ENCODE data around the gene TMEM116. TPM values are rescaled to one million over a fixed set of nuclear protein-coding genes. Genes with fewer than 3 reads are reported as not detected.
"Not testable (repeated sequence)": the region's sequence is repeated elsewhere in the genome, so short reads cannot be mapped to it uniquely, and the experiment has no call there.

TMEM116 gene
- total and polyA plus RNA-seq, 5 donors = 9.3 to 24.1 (median 17.1) TPM

DNA sequence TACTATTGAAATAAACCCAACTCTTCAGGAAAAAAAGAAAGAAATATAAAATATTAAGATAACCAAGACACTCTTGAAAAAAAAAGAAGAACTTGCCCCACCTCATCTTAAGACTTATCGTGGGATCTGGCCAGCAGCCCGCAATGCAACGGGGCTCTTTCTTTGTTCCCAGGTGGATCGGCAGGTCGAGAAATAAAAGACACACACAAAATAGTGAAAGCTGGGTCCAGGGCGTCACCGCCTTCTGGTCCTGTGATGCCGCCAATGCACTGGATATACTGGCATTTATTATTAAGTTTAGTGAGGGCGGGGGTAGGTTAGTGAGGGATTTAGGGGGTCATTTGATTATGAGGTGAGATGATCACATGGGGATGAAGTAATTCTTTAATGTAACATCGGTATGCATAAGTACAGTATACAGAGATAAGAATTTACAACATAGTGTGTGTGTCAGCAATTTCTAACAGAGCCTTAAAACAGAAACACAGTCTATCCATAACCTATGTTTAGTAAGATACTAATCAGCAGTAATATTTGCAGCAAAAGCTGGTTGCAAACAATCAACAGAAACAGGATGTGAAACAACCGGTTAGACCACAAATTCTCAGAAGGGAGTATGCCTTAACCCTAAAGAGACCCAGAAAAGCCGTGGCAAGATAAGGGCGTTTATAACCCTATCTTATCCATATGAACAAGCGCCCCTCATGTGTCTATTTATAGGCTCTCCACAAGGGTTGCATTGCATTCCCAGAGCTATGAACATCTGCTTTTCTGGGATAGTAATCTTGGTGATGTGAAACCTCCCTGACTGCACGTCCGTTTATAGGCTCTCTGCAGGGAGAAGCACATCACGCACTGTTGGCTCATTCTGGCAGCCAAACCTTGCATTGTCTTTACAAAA is 18.5 kb downstream of the TMEM116 start:
- H3K27ac ChIP-seq (ENCODE audit: low read length); H3K27me3 ChIP-seq (ENCODE audit: control insufficient read depth, insufficient read depth); H3K4me1 ChIP-seq (ENCODE audit: control insufficient read depth, insufficient read depth, low read length); intact Hi-C loops (cut with DNase I); ATAC-seq; H3K9me3 ChIP-seq (ENCODE audit: control insufficient read depth, low read length); H3K4me3 ChIP-seq (ENCODE audit: low read length); DNase-seq: not testable (repeated sequence)
- 56% methylated on average over 17 of the region's 17 CpGs for WGBS

DNA sequence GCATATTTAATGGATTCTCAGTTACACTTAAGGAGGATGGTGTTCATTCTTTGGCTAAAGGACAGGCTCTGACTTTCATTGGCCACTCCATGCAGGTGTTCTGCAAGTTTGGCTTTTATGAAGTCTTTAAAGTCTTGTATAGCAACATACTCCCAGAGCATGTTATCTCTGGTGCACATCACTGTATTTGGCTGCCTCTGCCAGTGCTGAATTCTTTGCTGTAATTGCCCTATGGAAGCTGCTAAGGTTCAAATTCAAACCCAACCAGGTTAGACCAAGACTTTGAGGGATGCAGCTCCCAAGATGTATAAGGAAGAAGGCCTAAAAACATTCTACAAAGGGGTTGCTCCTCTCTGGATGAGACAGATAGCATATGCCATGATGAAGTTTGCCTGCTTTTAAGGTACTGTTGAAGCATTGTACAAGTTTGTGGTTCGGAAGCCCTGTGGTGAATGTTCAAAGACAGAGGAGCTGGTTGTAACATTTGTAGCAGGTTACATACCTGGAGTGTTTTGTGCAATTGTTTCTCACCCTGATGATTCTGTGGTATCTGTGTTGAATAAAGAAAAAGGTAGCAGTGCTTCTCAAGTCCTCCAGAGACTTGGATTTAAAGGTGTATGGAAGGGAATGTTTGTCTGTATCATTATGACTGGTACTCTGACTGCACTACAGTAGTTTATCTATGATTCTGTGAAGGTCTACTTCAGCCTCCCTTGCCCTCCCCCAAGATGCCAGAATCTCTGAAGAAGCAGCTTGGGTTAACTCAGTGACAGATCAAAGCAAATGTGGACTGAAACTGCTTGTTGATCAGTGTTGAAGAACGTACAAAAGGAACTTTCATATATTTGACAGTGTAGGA is 19.4 kb downstream of the TMEM116 start:
- Histone ChIP-seq H3K9me3 (ENCODE audit: control insufficient read depth, low read length) (no peaks in the 10 kb centered on the region), H3K27me3 (ENCODE audit: control insufficient read depth, insufficient read depth) (no peaks in the 10 kb centered on the region), H3K4me3 (ENCODE audit: low read length) (no peak overlapping the region), H3K4me1 (ENCODE audit: control insufficient read depth, insufficient read depth, low read length) (peaks cover 5% of the 10 kb centered on the region), H3K27ac (ENCODE audit: low read length) (no peak overlapping the region)
- ATAC-seq (no peak), DNase-seq (no peak)
- WGBS = 78% methylated on average over 2 of the region's 2 CpGs
- intact Hi-C loops (cut with DNase I) = no loop called here

DNA sequence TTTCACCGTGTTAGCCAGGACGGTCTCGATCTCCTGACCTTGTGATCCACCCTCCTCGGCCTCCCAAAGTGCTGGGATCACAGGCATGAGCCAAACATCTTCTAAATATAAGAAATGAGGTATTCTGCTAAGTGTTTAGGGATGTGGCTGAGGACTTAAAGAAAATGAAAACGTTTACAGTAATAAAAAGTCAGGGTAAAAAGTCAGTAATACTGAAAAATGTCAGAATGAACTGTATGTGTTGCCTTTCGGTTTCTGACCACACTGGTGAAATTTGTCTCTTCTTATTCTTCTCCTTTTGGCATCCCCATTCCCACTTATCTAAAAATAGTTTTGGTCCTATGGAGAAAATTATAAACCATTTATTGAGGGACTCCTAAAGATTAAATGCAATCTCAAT is 20.5 kb downstream of the TMEM116 start:
- H3K4me1 ChIP-seq (ENCODE audit: control insufficient read depth, insufficient read depth, low read length) = peaks cover 5% of the 10 kb centered on the region
- H3K4me3 ChIP-seq (ENCODE audit: low read length) = no peak overlapping the region
- intact Hi-C loops (cut with DNase I) = no loop called here
- H3K27me3 ChIP-seq (ENCODE audit: control insufficient read depth, insufficient read depth) = no peaks in the 10 kb centered on the region
- H3K9me3 ChIP-seq (ENCODE audit: control insufficient read depth, low read length) = no peaks in the 10 kb centered on the region
- no peak overlapping the region for H3K27ac ChIP-seq (ENCODE audit: low read length)
- no peak for ATAC-seq
- DNase-seq = no peak
- 77% methylated on average over 6 of the region's 6 CpGs for WGBS

DNA sequence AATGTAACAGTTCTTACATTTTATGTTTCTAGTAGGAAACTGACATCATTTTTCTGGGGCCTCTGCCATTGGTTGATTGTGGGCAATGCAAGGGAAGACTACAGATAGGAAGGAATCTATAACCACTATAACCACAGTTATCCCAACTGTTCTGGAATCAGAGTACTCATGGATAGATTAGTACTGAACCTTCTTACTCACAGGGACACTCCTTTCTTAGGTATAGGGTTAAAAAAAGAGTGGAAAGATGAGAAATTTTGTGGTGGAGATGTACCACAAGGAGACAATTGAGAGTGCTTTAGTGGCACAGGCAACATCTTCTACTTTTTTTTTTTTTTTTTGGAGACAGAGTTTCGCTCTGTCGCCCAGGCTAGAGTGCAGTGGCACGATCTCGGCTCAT is 21.0 kb downstream of the TMEM116 start:
- DNase-seq (no peak), ATAC-seq (no peak)
- Histone ChIP-seq H3K27me3 (ENCODE audit: control insufficient read depth, insufficient read depth) (no peaks in the 10 kb centered on the region), H3K4me1 (ENCODE audit: control insufficient read depth, insufficient read depth, low read length) (peaks cover 3% of the 10 kb centered on the region), H3K9me3 (ENCODE audit: control insufficient read depth, low read length) (no peaks in the 10 kb centered on the region), H3K4me3 (ENCODE audit: low read length) (no peak overlapping the region), H3K27ac (ENCODE audit: low read length) (no peak overlapping the region)
- intact Hi-C loops (cut with DNase I) = no loop called here
- 92% methylated on average over 4 of the region's 4 CpGs for WGBS

DNA sequence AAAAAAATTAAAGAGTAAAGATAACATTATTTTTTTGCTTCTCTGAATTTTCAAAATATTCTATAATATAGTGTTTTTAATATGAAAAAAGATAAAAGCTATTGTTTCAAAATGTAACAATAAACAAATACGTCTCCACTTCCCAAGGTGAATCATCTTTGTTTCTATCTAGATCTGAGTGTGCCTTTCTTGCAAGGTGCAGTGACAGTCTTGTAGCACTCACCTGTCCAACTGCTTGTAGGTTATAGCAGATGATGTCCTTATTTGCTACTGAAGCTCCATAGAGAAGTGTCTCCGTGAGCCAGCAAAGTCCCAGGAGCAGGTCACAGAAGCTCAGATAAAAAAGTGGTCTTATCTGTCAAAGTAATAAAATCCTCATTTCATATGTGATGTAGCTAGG is 21.4 kb downstream of the TMEM116 start:
- DNase-seq (no peak), ATAC-seq (no peak)
- H3K27me3 ChIP-seq (ENCODE audit: control insufficient read depth, insufficient read depth) = no peaks in the 10 kb centered on the region
- WGBS = 95% methylated on average over 2 of the region's 2 CpGs
- H3K4me1 ChIP-seq (ENCODE audit: control insufficient read depth, insufficient read depth, low read length) = peaks cover 3% of the 10 kb centered on the region
- intact Hi-C loops (cut with DNase I) = no loop called here
- no peak overlapping the region for H3K27ac ChIP-seq (ENCODE audit: low read length)
- no peaks in the 10 kb centered on the region for H3K9me3 ChIP-seq (ENCODE audit: control insufficient read depth, low read length)
- H3K4me3 ChIP-seq (ENCODE audit: low read length) = no peak overlapping the region

DNA sequence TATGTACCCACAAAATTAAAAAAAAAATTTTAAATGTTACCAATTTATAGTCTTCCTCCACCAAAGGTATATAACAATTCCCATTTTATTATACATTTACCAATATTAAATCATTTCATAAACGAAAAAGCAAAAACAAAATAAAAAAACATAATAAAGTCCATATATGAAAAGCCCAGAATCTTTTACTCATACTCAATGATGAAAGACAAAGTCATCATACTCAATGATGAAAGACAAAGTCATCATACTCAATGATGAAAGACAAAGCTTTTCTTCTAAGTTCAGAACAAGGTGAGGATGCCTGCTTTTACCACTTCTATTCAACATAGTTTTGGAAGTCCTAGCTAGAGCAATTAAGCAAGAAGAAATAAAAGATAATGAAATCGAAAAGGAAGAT is 28.1 kb downstream of the TMEM116 start:
- Histone ChIP-seq H3K4me3 (ENCODE audit: low read length) (no peak overlapping the region), H3K27me3 (ENCODE audit: control insufficient read depth, insufficient read depth) (no peaks in the 10 kb centered on the region), H3K27ac (ENCODE audit: low read length) (no peak overlapping the region), H3K4me1 (ENCODE audit: control insufficient read depth, insufficient read depth, low read length) (no peaks in the 10 kb centered on the region), H3K9me3 (ENCODE audit: control insufficient read depth, low read length) (no peaks in the 10 kb centered on the region)
- DNase-seq (no peak), ATAC-seq (no peak)
- intact Hi-C loops (cut with DNase I) = no loop called here
- 78% methylated on average over 2 of the region's 2 CpGs for WGBS

DNA sequence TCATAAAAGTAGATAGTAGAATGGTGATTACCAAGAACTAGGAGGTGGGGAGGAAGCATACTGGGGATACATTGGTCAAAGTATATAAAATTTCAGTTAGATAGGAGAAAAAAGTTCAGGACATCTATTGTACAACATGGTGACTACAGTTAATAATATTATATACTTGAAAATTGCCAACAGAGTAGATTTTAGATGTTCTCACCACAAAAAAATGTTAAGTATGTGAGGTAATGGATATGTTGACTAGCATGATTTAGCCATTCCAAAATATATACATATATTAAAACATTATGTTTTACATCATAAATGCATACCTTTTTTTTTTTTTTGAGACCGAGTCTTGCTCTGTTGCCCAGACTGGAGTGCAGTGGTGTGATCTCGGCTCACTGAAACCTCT is 31.0 kb downstream of the TMEM116 start:
- WGBS = 97% methylated on average over 2 of the region's 2 CpGs
- H3K4me1 ChIP-seq (ENCODE audit: control insufficient read depth, insufficient read depth, low read length) = no peaks in the 10 kb centered on the region
- DNase-seq = no peak

DNA sequence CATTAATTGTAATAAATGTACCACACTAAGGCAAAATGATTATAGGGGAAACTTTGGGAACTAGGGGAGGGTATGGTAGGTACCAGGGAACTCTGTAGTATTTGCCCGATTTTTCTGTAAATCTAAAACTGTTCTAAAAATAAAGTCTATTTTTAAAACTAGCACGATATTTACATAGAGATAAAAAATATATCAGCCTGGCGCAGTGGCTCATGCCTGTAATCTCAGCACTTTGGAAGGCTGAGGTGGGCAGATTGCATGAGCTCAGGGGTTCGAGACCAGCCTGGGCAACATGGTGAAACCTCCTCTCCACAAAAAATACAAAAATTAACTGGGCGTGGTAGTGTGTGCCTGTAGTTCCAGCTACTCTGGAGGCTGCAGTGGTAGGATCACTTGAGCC is 32.4 kb downstream of the TMEM116 start:
- no peaks in the 10 kb centered on the region for H3K9me3 ChIP-seq (ENCODE audit: control insufficient read depth, low read length)
- ATAC-seq (no peak), DNase-seq (no peak)
- no peak overlapping the region for H3K27ac ChIP-seq (ENCODE audit: low read length)
- H3K4me1 ChIP-seq (ENCODE audit: control insufficient read depth, insufficient read depth, low read length) = no peaks in the 10 kb centered on the region
- H3K4me3 ChIP-seq (ENCODE audit: low read length) = no peak overlapping the region
- WGBS = 78% methylated on average over 5 of the region's 5 CpGs
- no peaks in the 10 kb centered on the region for H3K27me3 ChIP-seq (ENCODE audit: control insufficient read depth, insufficient read depth)
- intact Hi-C loops (cut with DNase I) = no loop called here

More for the DNA sequence above, 31.0 kb downstream of the TMEM116 start:
- no peak overlapping the region for H3K27ac ChIP-seq (ENCODE audit: low read length)
- no peaks in the 10 kb centered on the region for H3K27me3 ChIP-seq (ENCODE audit: control insufficient read depth, insufficient read depth)
- intact Hi-C loops (cut with DNase I) = no loop called here
- no peak overlapping the region for H3K4me3 ChIP-seq (ENCODE audit: low read length)
- no peak for ATAC-seq
- H3K9me3 ChIP-seq (ENCODE audit: control insufficient read depth, low read length) = no peaks in the 10 kb centered on the region

DNA sequence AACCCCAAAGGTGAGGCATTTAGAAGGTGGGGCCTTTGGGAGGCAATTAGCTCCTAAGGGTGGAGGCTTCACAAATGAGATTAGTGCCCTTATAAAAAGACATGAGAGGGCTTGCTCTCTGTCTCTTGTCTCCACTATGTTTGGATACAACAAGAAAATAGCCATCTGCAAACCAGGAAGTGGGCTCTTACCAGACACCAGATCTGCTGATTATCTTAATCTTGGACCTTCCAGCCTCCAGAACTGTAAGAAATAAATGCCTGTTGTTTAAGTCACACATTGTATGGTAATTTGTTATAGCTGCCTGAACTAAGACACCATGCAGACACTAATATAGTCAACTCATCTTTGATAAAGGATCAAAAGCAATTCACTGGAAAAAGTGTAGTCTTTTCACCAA is 34.4 kb downstream of the TMEM116 start:
- Histone ChIP-seq H3K4me3 (ENCODE audit: low read length) (no peak overlapping the region), H3K9me3 (ENCODE audit: control insufficient read depth, low read length) (no peaks in the 10 kb centered on the region), H3K27ac (ENCODE audit: low read length) (no peak overlapping the region), H3K27me3 (ENCODE audit: control insufficient read depth, insufficient read depth) (no peaks in the 10 kb centered on the region), H3K4me1 (ENCODE audit: control insufficient read depth, insufficient read depth, low read length) (no peaks in the 10 kb centered on the region)
- intact Hi-C loops (cut with DNase I) = no loop called here
- DNase-seq = no peak
- no peak for ATAC-seq

DNA sequence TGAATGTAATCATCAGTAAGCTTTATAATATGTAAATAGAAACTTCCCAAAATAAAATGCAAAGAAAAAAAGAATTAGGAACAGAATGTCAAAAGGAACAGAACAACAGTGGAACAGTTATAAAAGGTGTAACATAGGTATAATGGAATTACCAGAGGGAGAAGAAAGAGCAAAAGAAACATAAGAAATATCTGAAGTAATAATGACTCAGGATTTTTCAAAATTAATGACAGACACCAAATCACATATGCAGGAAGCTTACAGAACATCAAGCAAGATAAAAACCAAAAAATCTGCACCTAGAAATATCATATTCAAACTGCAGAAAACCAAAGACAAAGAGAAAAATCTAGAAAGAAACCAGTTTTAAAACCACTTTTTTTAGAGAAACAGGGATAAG is 36.1 kb downstream of the TMEM116 start:
- Histone ChIP-seq H3K27me3 (ENCODE audit: control insufficient read depth, insufficient read depth) (no peaks in the 10 kb centered on the region), H3K4me1 (ENCODE audit: control insufficient read depth, insufficient read depth, low read length) (no peaks in the 10 kb centered on the region)
- intact Hi-C loops (cut with DNase I) = no loop called here

DNA sequence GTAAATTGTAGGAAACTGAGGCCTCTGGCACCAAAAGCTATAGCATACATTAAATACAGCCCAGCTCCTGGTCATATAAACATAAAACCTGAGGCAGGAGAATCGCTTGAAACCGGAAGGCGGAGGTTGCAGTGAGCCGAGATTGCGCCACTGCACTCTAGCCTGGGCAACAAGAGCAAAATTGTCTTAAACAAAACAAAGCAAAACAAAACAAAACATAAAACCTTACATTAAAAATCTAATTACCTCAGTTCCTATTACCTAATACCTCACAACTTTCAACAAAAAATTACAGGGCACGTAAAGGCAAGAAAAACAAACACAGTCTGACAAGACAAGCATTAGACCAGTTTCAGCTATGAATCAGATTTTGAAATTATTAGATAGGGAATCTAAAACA is 36.7 kb downstream of the TMEM116 start:
- no peaks in the 10 kb centered on the region for H3K9me3 ChIP-seq (ENCODE audit: control insufficient read depth, low read length)
- no peak overlapping the region for H3K27ac ChIP-seq (ENCODE audit: low read length)
- no peak overlapping the region for H3K4me3 ChIP-seq (ENCODE audit: low read length)
- no peak for ATAC-seq
- DNase-seq = no peak
- H3K4me1 ChIP-seq (ENCODE audit: control insufficient read depth, insufficient read depth, low read length) = no peaks in the 10 kb centered on the region
- intact Hi-C loops (cut with DNase I) = no loop called here
- no peaks in the 10 kb centered on the region for H3K27me3 ChIP-seq (ENCODE audit: control insufficient read depth, insufficient read depth)
- 93% methylated on average over 6 of the region's 6 CpGs for WGBS

More for the DNA sequence above, 36.1 kb downstream of the TMEM116 start:
- DNase-seq = no peak
- Histone ChIP-seq H3K27ac (ENCODE audit: low read length) (no peak overlapping the region), H3K9me3 (ENCODE audit: control insufficient read depth, low read length) (no peaks in the 10 kb centered on the region), H3K4me3 (ENCODE audit: low read length) (no peak overlapping the region)
- ATAC-seq = no peak

All from right cardiac atrium (tissue), 5 donors.